NCI-H2196 treated with DMSO at 0.1 percent for 48 hours (cell line): ENCODE measurements around the gene ZNF518A.

ENCODE experiments used
- DNase-seq: peaks from one replicate; lab custom pipeline; 2025; ENCODE audit not compliant: unreplicated experiment; lab: John Stamatoyannopoulos, UW

ZNF518A gene, protein sequence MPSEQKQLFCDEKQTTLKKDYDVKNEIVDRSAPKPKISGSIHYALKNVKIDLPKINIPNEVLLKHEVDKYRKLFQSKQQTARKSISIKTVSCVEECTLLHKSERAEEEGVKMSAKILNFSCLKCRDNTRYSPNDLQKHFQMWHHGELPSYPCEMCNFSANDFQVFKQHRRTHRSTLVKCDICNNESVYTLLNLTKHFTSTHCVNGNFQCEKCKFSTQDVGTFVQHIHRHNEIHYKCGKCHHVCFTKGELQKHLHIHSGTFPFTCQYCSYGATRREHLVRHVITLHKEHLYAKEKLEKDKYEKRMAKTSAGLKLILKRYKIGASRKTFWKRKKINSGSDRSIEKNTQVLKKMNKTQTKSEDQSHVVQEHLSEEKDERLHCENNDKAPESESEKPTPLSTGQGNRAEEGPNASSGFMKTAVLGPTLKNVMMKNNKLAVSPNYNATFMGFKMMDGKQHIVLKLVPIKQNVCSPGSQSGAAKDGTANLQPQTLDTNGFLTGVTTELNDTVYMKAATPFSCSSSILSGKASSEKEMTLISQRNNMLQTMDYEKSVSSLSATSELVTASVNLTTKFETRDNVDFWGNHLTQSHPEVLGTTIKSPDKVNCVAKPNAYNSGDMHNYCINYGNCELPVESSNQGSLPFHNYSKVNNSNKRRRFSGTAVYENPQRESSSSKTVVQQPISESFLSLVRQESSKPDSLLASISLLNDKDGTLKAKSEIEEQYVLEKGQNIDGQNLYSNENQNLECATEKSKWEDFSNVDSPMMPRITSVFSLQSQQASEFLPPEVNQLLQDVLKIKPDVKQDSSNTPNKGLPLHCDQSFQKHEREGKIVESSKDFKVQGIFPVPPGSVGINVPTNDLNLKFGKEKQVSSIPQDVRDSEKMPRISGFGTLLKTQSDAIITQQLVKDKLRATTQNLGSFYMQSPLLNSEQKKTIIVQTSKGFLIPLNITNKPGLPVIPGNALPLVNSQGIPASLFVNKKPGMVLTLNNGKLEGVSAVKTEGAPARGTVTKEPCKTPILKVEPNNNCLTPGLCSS (N-terminal part only)

DNA sequence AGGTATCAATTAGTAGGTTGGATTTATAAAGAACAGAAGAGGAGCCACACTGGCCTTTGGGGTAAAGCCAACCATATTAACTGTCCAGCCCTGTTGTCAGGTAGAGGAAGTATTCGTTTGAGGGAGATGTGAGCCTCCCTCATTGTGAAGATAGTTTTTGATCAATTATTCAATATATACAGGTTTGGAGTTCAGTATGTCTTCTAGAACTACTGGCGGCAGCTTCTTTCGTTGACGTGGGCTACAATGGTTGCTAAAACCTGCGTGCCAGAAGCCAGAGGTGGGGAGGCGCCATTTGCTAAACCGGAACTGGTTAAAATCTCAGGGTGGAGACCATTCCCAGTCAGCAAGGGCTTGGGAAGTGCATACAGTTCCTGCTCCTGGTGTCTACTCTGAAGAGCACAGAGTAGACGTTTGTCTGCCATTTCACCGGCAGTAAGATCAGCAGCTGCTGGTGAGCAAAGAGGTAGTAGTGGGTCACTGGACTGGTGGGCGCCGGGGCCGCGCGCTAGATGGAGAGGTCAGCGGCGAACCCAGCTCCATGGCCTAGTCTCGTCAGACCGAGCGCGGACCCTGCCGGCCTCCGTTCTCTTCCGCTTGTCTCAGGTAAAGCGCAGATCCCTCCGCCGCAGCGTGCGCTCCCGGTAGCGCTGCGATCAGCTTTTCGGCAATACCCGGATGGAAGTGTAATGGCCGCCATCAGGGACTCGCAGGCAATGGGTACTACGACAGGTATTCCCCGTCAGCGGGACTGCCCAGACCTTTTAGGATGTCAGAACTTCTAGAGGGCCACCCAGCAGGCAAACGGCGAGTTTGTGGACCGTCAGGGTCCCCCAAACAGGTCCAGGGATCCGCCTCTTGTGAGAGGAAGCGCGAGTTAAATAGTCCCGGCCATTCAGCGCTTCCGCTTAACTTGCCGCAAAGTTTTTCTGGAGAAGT lies at the start of gene ZNF518A:
TSS of gene ZNF518A (plus strand) at position 911 of the 939 bp plus-strand sequence. CDS start 26,026 bp downstream, outside the sequence.
- peak; percentile 71 for DNase-seq

DNA sequence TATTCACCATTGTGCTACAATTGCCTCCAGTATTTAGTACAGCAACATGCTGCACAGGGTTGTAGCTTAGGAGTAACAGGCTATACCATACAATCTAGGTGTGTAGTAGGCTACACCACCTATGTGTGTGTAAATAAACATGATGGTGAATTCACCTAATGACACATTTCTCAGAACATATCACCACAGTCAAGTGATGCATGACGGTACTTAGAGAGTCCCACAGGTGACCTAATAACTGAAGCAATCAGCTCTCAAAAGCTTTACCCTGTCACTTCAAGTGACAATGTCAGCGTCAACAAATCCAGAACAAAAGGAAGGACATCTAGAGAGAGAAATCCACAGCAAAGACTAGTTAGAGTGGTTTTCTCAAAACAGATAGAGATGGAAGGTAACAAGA lies 47.9 kb upstream of the ZNF518A start:
- DNase-seq: no peak

DNA sequence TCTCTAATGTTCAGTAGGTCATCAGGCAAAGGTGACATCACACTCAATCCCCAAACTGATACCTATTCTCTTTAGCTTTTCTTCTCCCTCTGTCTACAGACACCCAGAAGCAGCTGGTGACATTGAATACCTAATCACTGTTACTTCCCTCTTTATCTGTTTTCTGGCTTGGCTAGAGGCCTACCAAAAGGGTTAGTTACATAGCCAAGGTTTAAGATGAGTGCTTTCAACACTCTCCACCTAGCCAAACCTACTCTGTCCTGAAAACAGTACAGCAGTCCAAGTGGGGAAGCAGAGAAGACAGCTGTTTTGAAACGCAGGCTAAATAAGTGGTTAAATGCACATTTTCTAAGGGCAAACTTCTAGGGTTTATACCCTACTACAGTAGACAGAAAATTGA lies 47.3 kb upstream of the ZNF518A start:
- no peak for DNase-seq

DNA sequence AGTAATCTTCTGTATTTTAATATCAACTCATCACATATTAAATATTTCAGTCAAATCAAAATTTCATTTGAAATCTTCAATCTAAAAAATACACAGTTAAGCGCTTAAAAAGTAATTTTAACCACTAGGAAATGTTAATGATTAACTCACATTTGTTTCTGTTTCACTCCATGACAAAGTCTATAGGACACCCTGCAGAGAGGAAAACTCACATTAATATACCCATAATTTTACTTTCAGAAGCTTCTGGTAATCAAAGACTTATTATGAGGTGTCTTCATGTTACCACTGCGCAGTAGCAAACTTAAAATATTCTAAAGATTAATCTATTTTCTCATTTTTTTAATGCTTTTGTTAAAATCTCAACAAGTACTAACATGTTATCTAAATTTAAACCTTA lies 41.0 kb upstream of the ZNF518A start:
- no peak for DNase-seq

DNA sequence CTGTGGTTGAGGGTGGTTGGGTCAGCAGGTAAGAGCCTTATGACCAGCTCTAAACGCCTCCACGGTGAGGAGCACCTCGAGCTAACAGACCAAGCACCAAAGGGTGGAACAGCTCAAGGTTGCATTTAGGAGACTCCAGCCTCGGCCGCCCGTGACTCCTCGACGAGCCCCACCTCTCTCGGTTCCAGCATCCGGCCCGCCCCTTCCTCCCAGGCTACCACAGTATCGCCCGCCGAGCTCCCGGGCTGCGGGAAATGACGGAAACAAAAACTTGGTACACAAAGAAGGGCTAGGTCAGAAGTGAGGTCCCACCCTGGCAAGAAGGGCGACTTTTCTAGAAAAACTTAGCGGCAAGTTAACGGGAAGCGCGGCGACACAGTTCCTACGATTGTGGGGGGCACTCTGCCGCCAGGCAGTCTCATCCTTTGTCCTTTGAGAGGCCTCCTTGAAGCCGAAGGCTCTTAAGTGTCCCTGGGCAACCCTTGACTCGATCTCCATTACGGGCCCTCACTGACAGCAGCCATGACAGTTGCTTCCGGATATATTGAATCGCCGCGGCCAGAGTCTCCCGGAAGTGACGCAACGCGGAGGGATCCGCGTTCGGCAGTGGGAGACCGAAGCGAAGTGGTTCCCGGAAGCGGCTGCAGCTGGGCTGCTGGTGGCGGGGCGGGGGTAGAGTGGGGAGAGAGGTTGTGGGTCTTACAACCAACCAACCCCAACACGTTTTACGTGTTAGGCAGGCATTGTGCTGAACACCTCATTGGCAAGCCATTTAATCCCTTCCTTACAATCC lies 40.2 kb upstream of the ZNF518A start:
- DNase-seq: peak; percentile 61

DNA sequence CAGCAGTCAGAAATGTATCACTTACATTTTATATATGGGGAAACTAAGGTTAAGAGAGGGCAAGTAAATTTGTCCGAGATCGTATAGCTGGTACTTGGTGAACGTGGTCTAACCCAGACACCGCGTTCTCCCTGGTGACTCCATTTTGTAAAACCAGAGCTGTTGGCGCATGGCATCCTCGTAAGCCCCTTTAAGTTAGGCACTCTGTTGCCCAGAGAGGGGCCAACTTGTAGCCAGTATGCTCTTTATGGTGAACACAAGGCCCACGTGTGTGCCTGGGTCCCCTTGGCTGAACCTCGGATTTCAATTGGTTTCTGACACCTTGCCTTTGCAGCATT lies 39.7 kb upstream of the ZNF518A start:
- DNase-seq: no peak

DNA sequence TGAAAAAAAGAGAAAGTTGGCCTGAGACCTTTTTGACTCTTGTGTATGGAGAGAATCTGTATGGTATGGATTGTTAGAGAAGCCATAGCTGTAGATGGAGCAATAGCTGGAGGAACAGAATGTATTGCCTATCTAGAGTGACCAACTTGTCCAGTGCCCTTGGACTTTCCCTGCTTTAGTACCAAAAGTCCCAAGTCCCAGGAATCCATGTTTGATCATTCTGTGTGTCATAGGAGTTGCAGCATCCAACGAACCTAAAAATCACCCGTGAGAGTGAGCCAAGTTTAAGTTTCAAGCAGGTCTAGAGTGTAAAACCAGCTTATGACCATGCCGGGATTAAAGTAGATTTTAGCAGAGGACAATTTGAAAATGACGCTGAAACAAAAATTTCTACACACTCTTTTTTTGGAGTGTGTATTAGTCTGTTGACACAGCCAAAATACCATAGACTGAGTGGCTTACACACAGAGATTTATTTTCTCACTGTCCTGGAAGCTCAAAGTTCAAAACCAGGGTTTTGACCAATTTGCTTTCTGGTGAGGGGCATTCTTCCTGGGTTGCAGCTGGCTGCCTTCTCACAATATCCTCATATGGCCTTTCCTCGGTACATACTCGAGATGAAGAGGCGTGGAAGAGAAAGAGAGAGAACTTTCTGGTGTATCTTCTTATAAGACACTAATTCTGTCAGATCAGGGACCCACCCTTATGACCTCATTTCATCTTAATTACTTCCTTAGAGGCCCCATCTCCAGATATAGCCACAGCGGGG lies 36.9 kb upstream of the ZNF518A start:
- no peak for DNase-seq

DNA sequence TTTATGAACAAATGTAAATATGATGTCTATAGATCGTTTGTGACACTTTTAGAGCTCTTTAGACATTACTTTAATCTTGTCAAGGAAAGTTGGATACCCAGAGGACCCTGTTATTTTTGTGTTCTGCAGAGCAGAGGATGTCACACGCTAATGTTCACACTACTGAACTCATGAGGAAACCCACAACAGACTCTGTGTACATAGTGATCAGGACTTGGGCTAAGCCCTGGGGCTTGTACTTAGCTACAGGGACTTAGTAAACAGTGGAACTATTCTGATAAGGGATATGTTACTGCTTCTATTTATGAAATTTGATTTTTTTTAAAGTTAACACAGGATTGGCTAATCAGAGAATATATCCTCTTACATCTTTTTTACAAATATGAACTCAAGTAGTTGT lies 36.1 kb upstream of the ZNF518A start:
- DNase-seq: no peak

DNA sequence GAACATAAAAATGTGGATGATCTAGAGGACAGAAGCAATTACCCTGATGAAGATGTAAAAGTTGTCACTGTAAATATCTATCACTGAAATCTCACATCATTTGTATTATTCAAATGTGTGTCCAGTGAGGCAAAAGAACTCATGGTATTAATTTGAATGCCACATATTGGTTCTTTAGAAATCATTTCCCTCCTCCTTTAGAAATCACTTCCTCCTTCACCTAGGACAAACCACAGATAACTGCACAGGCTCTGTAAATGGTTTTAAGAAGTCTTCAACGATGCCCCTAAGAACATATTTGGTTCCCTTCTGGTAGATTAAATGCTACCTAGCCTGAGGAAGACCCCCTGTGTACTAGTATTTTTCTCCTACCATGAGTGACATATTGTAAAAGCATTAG lies 33.1 kb upstream of the ZNF518A start:
- DNase-seq: no peak

DNA sequence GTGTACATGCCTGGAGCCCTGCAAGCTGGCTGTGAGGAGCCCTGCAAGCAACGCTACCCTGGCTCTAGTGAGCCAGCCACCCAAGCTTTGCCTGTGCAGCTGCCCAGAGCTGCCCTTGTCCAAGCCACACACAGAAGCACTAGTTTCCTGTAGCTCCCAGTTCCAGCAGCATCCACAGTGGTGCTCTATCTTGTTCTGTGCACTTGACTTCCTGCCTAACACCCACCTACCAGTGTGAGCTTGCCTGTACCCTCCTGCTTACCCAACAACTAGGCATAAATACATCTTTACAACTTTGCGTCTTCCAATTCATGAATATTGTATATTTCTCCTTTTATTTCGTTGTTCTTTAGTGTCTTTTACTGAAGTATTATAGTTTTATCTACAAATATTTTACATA lies 32.2 kb upstream of the ZNF518A start:
- no peak for DNase-seq

DNA sequence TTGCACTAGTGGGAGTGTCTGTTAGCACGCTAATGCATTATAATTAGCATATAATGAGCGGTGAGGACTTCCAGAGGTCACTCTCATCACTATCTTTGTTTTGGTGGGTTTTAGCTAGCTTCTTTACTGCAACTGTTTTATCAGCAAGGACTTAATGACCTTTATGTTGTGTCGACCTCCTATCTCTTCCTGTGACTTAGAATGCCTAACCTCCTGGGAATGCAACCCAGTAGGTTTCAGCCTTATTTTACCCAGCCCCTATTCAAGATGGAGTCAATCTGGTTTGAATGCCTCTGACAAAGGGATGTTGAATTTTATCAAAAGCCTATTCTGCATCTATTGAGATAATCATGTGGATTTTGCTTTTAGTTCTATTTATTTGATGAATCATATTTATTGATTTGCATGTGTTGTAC lies 22.5 kb upstream of the ZNF518A start:
- no peak for DNase-seq

DNA sequence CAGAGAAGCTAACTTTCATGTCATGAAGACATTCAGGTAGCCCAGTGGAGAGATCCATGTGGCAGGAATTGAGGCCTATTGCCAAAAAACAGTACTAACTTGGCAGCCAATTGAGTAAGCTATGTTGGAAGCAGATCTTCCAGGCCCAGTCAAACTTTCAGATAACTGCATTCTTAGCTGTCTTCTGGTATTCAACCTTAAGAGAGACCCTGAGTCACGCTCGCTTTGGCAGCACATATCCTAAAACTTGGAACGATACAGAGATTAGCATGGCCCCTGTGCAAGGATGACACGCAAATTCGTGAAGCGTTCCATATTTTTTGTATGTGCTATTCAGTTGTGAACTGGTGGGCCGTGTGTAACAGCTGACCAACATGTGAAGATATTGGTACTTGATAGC lies 17.6 kb upstream of the ZNF518A start:
- no peak for DNase-seq

DNA sequence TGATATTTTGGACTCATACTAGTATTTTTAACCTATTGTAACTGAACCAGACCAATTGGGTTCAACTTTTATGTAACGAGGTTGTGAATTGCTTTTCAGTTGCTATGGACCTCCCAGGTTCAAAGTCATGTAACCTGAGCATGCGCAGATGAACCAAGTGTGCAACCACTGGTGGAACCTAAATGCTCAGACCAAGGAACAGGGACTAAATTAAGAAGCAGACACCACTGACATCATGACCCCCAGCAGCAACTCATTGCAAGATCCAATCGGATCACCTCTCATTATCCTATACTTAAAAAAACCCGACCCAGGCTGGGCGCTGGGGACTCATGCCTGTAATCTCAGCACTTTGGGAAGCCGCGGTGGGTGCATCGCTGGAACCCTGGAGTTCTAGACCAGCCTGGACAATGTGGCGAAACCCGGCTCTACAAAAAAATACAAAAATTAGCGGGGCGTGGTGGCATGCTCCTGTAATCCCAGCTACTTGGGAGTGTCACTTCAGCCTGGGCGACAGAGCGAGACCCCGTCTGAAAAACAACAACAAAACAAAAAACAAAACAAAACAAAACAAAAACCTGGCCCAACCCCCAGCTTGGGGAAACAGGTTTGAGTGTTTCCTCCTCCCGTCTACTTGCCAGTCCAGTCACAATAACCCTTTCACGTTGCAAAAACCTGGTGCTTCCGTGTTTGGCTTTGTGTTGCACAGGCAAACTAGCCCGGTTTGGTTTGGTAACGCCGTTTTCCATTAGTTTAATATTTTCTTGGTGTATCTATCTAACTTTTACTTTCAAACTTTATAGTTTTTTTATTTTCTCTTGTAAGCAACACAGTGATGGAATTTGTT lies 11.3 kb upstream of the ZNF518A start:
- no peak for DNase-seq

DNA sequence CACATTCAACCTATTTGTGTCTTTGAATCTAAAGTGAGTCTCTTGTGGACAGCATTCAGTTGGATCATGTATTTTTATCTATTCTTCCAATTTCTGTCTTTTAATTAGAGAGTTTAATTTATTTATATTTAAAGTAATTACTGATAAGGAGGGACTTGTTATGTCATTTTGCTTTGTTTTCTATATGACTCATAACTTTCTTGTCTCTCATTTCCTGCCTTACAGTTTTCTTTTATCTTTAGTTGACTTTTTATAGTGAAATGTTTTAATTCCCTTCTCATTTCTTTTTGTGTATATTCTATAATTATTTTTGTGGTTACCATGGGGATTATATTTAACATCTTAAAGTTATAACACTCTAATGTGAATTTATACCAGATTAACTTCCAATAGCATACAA lies 7.3 kb upstream of the ZNF518A start:
- no peak for DNase-seq

DNA sequence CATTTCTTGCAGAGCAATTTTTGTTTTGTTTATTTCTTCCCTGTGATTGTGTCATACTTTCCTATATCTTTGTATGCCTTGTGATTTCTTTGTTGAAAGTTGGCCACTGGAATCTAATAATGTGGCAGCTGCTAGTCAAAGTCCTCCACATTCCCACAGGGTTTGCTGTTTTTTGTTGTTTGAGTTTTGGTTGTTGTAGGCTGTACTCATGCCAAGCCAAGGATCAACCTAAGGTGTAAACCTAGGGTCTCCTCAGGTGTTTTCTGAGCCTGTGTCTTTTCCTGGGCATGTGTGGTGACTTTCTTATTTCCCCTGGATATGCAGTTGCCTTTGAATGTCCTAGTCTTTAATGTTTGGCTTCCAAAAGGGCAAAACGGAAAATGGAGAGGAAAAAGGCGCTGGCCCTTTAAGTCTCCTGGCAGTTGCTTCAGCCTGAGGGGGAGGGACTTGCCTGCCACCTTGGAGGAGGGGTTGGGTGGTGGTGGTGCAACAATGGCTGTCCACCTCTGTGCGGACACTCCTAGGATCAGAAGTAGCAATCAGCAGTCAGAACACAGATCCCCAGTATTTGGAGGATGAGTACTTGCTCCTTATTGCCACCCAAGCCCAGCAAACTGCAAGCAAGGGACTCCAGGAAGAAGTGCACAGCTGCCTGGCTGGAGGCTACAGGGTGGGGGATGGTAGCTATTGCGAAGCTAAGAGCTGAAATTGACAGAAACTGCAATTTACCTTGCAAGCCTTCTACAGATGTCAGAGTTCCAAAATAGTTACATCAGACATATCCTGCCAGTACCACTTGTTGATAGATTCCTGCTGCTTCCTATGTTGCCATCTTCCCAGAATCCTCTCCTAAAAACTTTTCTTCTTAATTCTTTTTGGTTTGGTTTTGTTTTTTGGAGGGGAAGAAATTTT lies 5.6 kb upstream of the ZNF518A start:
- DNase-seq: peak; percentile 15

DNA sequence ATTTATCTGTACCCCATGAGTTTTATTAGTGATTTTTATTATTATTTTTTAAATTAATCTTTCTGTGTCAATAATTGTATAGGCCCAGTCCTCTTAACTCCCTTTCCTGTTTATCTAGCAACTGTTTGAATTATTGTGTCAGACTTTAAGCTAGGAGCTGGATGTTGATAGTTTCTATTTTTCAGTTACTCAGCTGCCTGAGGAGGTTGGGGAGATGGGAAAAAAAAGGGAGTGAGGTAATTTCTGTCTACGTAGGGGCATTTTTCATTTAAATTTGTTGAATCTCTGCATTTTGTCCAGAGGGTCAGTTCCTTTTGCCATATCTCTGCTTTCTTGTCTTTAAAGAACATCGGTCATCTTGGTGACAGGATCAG lies 5.0 kb upstream of the ZNF518A start:
- DNase-seq: no peak

DNA sequence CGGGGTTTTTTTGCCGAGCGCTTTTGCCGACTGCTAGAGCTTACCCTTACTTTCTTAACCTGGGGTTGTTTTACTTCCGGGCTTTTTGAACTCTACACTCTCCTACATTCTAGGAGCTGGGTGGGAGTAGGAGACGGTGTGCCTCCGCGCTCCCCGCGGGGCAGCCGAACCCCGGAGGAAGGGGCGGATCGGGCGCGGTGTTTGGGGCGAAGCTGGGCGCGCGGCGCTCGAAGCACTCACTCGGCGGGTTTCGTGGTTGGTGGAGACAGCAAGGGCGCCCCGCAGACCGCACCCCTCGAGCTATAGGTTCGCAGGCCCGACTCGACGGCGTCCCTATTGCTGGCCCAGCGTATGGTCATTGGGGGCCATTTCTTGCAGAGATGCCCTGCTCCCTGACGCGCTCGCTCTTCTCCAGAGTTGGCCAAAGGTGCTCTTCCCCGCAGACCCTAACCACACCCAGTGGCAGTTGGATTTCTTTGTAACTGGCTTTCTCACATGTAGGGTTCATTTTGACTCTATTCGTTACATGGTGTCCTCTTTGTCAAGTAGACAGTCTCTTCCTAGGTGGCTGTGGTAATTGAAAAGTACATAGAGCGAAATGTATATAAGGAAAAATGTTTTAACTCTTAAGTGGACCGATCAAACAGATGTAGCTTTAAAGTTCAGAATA lies 364 bp downstream of the ZNF518A start:
- DNase-seq: no peak
